Trophoblast cell (in vitro differentiated cells and primary cell): ENCODE results near the gene CPSF4L.

Source experiments
- DNase-seq, 2 donors: peaks; one replicate each; pipeline ENCODE4 v3.0.0-alpha.2; 2016
- H2AFZ ChIP-seq: 2 replicates; pipeline ENCODE4 v1.6.1; 2013; ENCODE audit warnings: low read length, moderate library complexity, mild to moderate bottlenecking; ENCODE audit not compliant: insufficient read depth, poor library complexity
- H2AK5ac ChIP-seq: 2 replicates; pipeline ENCODE4 v1.6.1; 2013; ENCODE audit warnings: mild to moderate bottlenecking, low read length
- H2BK120ac ChIP-seq: 2 replicates; pipeline ENCODE4 v1.6.1; 2013; ENCODE audit warnings: low read length, mild to moderate bottlenecking, moderate library complexity; ENCODE audit not compliant: insufficient read depth, poor library complexity
- H2BK12ac ChIP-seq: 2 replicates; pipeline ENCODE4 v1.6.1; 2013; ENCODE audit warnings: mild to moderate bottlenecking, low read length, moderate library complexity
- H2BK5ac ChIP-seq: 2 replicates; pipeline ENCODE4 v1.6.1; 2013; ENCODE audit warnings: low read length, low read depth, moderate library complexity, mild to moderate bottlenecking; ENCODE audit not compliant: poor library complexity
- H3K14ac ChIP-seq: 2 replicates; pipeline ENCODE4 v1.6.1; 2013; ENCODE audit warnings: mild to moderate bottlenecking, low read length
- H3K18ac ChIP-seq: 2 replicates; pipeline ENCODE4 v1.6.1; 2013; ENCODE audit warnings: mild to moderate bottlenecking, low read length
- H3K23ac ChIP-seq: 2 replicates; pipeline ENCODE4 v1.6.1; 2013; ENCODE audit warnings: low read length
- H3K27ac ChIP-seq: 2 replicates; pipeline ENCODE4 v1.5.1; 2013; ENCODE audit warnings: low read depth, mild to moderate bottlenecking, inconsistent platforms, low read length, moderate library complexity
- H3K27me3 ChIP-seq: 2 replicates; pipeline ENCODE4 v1.6.1; 2013; ENCODE audit warnings: inconsistent platforms, mild to moderate bottlenecking, low read length, moderate library complexity; ENCODE audit not compliant: insufficient read depth
- H3K36me3 ChIP-seq, 2 experiments: 1 replicate in 1 of 2; 2 replicates in 1 of 2; pipeline ENCODE4 v1.6.1; 2013; ENCODE audit warnings: low read length in 2 of 2, mild to moderate bottlenecking in 2 of 2, moderate library complexity in 1 of 2; ENCODE audit not compliant: insufficient read depth in 2 of 2, control insufficient read depth in 1 of 2
- H3K4ac ChIP-seq: 2 replicates; pipeline ENCODE4 v1.6.1; 2013; ENCODE audit warnings: low read depth, mild to moderate bottlenecking, low read length, moderate library complexity
- H3K4me1 ChIP-seq, 2 experiments: 1 replicate in 1 of 2; 2 replicates in 1 of 2; pipeline ENCODE4 v1.6.1; 2013; ENCODE audit warnings: low read length in 2 of 2, mild to moderate bottlenecking in 2 of 2, moderate library complexity in 1 of 2; ENCODE audit not compliant: insufficient read depth in 2 of 2, control insufficient read depth in 1 of 2
- H3K4me2 ChIP-seq: 2 replicates; pipeline ENCODE4 v1.6.1; 2013; ENCODE audit warnings: inconsistent platforms, mild to moderate bottlenecking, low read length, moderate library complexity
- H3K4me3 ChIP-seq: 2 replicates; pipeline ENCODE4 v1.5.1; 2013; ENCODE audit warnings: mild to moderate bottlenecking, low read depth, low read length, inconsistent platforms
- H3K79me1 ChIP-seq: one replicate; pipeline ENCODE4 v1.6.1; 2013; ENCODE audit warnings: low read length
- H3K79me2 ChIP-seq: 2 replicates; pipeline ENCODE4 v1.6.1; 2013; ENCODE audit warnings: low read length, mild to moderate bottlenecking; ENCODE audit not compliant: control insufficient read depth, insufficient read depth, poor library complexity
- H3K9ac ChIP-seq: 2 replicates; pipeline ENCODE4 v1.6.1; 2013; ENCODE audit warnings: mild to moderate bottlenecking, low read length
- H3K9me3 ChIP-seq: 2 replicates; pipeline ENCODE4 v1.6.1; 2013; ENCODE audit warnings: low read depth, mild to moderate bottlenecking, control low read depth, inconsistent platforms, low read length; ENCODE audit not compliant: insufficient read depth
- H4K12ac ChIP-seq: 2 replicates; pipeline ENCODE4 v1.6.1; 2013; ENCODE audit warnings: low read depth, mild to moderate bottlenecking, low read length, moderate library complexity
- H4K8ac ChIP-seq: 2 replicates; pipeline ENCODE4 v1.6.1; 2013; ENCODE audit warnings: low read depth, mild to moderate bottlenecking, low read length, moderate library complexity
- H4K91ac ChIP-seq: one replicate; pipeline ENCODE4 v1.6.1; 2013; ENCODE audit warnings: low read depth, mild to moderate bottlenecking, low read length, moderate library complexity
- WGBS: extraction: QIAGEN DNeasy Blood & Tissue Kit; methylation state at CpG from one replicate; pipeline ENCODE4 v1.1.7; 2013; ENCODE audit warnings: missing lambda C conversion rate; ENCODE audit not compliant: insufficient read length, insufficient coverage; ENCODE audit errors: extremely low coverage; 5-methylcytosine and 5-hydroxymethylcytosine counted together

CPSF4L gene

DNA sequence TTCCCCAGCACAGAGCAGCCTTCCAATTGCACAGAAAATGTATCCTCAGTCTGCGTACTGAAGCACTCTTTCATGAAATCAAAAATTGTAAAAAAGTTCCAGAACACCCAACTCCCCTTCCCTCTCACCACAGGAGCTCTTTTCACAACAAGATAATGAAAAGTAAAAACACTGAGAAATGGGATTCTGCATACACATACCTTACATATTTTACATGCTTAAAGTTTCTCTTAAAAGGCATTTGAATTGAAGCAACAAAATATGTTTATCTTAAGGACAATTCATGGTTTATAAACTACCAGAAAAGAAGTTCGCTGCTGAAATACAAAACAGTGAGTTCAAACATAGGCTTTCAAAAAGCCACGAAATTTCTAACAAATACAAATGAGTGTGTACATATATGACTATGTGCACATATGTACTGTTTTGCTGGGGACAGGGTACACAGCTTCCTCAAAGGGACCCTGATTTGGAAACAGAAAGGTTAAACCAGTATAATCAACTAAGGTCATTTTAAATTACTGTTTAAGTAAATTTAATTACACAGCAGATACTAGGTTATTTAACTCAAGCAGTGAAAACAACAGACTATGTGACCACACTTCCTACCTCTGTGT is 35.0 kb downstream of the CPSF4L start:
- no peak overlapping the region for H4K12ac ChIP-seq
- H4K91ac ChIP-seq: no peak overlapping the region
- H3K4me1 ChIP-seq: peaks cover 0 to 2% of the 10 kb centered on the region in 2 experiments
- H2AFZ ChIP-seq: no peak overlapping the region
- H3K9ac ChIP-seq: no peak overlapping the region
- peaks cover 0 to 2% of the 10 kb centered on the region in 2 experiments for H3K36me3 ChIP-seq
- peaks cover 11% of the 10 kb centered on the region for H3K79me2 ChIP-seq
- H3K4me3 ChIP-seq: no peak overlapping the region
- H3K27me3 ChIP-seq: no peaks in the 10 kb centered on the region
- WGBS: no CpG with 5 or more reads among the region's 3 CpGs
- H2BK5ac ChIP-seq: no peak overlapping the region
- no peak overlapping the region for H2AK5ac ChIP-seq
- H3K4me2 ChIP-seq: peak overlapping the region; percentile 23
- H3K9me3 ChIP-seq: no peaks in the 10 kb centered on the region
- H3K23ac ChIP-seq: no peak overlapping the region
- peak overlapping the region; percentile 48 for H3K27ac ChIP-seq
- H3K18ac ChIP-seq: no peak overlapping the region
- peak in 1 of 2 donors; percentile 42 for DNase-seq
- no peak overlapping the region for H4K8ac ChIP-seq
- no peak overlapping the region for H3K4ac ChIP-seq
- H2BK12ac ChIP-seq: no peak overlapping the region
- H3K79me1 ChIP-seq: peaks cover 6% of the 10 kb centered on the region
- no peak overlapping the region for H2BK120ac ChIP-seq
- no peak overlapping the region for H3K14ac ChIP-seq

DNA sequence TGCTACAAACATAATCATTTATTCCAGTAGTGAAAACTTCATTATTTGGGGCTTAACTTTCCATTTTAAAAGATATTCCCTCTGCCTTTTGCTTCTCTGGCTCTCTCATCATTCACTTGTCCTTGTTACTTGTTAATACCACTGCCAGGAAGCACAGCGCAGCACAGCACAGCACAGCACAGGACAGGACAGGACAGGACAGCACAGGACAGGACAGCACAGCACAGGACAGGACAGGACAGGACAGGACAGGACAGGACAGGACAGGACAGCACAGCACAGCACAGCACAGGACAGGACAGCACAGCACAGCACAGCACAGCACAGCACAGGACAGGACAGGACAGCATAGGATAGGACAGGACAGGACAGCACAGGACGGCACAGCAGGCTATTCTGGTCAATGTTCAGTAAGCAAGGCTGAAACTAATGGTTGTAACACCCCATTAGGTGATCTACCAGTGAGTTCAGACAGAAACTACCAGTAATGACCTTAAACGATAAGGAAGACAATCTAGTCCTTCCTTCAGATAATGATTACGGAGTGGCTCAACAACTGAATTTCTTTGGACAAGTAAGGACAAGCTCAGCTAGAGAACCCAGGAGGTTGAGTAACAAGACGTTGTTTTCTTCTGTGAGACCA is 36.9 kb downstream of the CPSF4L start:
- H2BK5ac ChIP-seq: no peak overlapping the region
- no peak overlapping the region for H3K4me3 ChIP-seq
- no peak overlapping the region for H4K8ac ChIP-seq
- H2BK120ac ChIP-seq: no peak overlapping the region
- WGBS: no CpG with 5 or more reads among the region's 5 CpGs
- peaks cover 3% of the 10 kb centered on the region for H3K79me1 ChIP-seq
- peak overlapping the region; percentile 8 for H3K18ac ChIP-seq
- H3K27me3 ChIP-seq: no peaks in the 10 kb centered on the region
- no peak overlapping the region for H3K23ac ChIP-seq
- no peak overlapping the region for H3K27ac ChIP-seq
- H3K4ac ChIP-seq: peak overlapping the region; percentile 21
- H3K79me2 ChIP-seq: peaks cover 2% of the 10 kb centered on the region
- H3K14ac ChIP-seq: peak overlapping the region; percentile 3
- peaks cover 0 to 2% of the 10 kb centered on the region in 2 experiments for H3K36me3 ChIP-seq
- H2AFZ ChIP-seq: no peak overlapping the region
- H3K9ac ChIP-seq: no peak overlapping the region
- no peak overlapping the region for H4K12ac ChIP-seq
- DNase-seq: peak in 1 of 2 donors; percentile 4
- no peak overlapping the region for H2AK5ac ChIP-seq
- H3K4me2 ChIP-seq: no peak overlapping the region
- H3K9me3 ChIP-seq: no peaks in the 10 kb centered on the region
- H4K91ac ChIP-seq: no peak overlapping the region
- no peak overlapping the region for H2BK12ac ChIP-seq
- H3K4me1 ChIP-seq: peaks cover 0 to 2% of the 10 kb centered on the region in 2 experiments

DNA sequence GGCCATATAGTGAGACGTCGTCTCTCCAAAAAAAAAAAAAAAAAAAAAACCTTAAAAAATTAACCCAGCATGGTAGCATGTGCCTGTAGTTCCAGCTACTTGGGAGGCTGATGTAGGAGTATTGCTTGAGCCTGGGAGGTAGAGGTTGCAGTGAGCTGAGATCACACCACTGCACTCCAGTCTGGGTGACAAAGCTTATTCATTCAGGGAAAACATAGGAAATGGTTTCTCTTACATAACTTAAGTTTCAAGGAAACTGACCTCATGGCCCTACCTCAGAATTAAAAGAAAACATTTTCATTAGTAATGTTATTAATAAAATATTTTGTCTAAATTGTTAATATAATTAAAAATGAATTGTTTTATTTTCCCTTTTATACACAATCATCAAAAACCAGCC is 37.4 kb downstream of the CPSF4L start:
- Histone ChIP-seq H2BK12ac (no peak overlapping the region), H2BK120ac (no peak overlapping the region), H2BK5ac (no peak overlapping the region), H3K4ac (no peak overlapping the region), H4K12ac (no peak overlapping the region), H3K36me3 (peaks cover 0 to 2% of the 10 kb centered on the region in 2 experiments), H3K27ac (no peak overlapping the region), H3K14ac (no peak overlapping the region), H2AFZ (no peak overlapping the region), H3K79me1 (peaks cover 3% of the 10 kb centered on the region), H3K18ac (no peak overlapping the region), H2AK5ac (no peak overlapping the region), H3K9me3 (no peaks in the 10 kb centered on the region), H3K79me2 (peaks cover 2% of the 10 kb centered on the region), H4K8ac (no peak overlapping the region), H3K23ac (no peak overlapping the region), H3K27me3 (no peaks in the 10 kb centered on the region), H3K4me1 (peaks cover 0 to 2% of the 10 kb centered on the region in 2 experiments), H3K9ac (no peak overlapping the region), H3K4me3 (no peak overlapping the region), H4K91ac (no peak overlapping the region), H3K4me2 (no peak overlapping the region)
- no CpG with 5 or more reads among the region's 2 CpGs for WGBS
- no peak for DNase-seq

DNA sequence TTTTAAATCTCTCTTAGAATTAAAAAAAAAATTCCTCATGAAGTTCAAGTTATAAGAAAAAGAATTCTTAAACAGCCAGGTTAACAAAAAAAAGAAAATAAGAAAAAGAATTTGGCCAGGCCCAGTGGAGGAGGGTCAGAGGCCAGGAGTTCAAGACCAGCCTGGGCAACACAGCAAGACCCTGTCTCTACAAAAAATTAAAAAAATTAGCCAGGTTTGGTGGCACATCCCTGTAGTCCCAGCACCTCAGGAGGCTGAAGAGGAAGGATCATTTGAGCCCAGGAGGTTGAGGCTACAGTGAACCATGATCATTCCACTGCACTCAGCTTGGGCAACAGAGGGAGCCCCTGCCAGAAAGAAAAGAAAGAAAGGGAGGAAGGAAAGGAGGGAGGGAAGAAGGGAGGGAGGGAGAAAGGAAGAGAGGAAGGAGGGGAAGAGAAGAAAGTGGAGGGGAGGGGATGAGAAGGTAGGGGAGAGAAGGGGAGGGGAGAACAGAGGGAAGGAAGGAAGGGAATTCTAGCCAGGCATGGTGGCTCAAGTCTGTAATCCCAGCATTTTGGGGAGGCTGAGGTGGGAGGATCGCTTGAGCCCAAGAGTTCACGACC is 38.0 kb downstream of the CPSF4L start:
- H3K14ac ChIP-seq: no peak overlapping the region
- H4K12ac ChIP-seq: no peak overlapping the region

More for the DNA sequence above, 38.0 kb downstream of the CPSF4L start:
- no peaks in the 10 kb centered on the region for H3K9me3 ChIP-seq
- no peak overlapping the region for H3K18ac ChIP-seq
- H3K4ac ChIP-seq: no peak overlapping the region
- H3K4me1 ChIP-seq: peaks cover 0 to 2% of the 10 kb centered on the region in 2 experiments
- no peak overlapping the region for H3K4me3 ChIP-seq
- no peak overlapping the region for H2AK5ac ChIP-seq
- H2BK120ac ChIP-seq: no peak overlapping the region
- H3K23ac ChIP-seq: no peak overlapping the region
- peaks cover 0 to 2% of the 10 kb centered on the region in 2 experiments for H3K36me3 ChIP-seq
- no peak for DNase-seq
- H4K91ac ChIP-seq: no peak overlapping the region
- H3K79me2 ChIP-seq: peaks cover 2% of the 10 kb centered on the region
- no peak overlapping the region for H2BK5ac ChIP-seq
- no peak overlapping the region for H4K8ac ChIP-seq
- H3K4me2 ChIP-seq: no peak overlapping the region
- no peak overlapping the region for H3K9ac ChIP-seq
- H3K79me1 ChIP-seq: peaks cover 3% of the 10 kb centered on the region
- H2AFZ ChIP-seq: no peak overlapping the region
- no peak overlapping the region for H3K27ac ChIP-seq
- H2BK12ac ChIP-seq: no peak overlapping the region
- H3K27me3 ChIP-seq: no peaks in the 10 kb centered on the region
- WGBS: no CpG with 5 or more reads among the region's 2 CpGs
